Measurements from ENCODE around the gene SMPD3.
"Not testable (repeated sequence)": the region's sequence is repeated elsewhere in the genome, so short reads cannot be mapped to it uniquely, and the experiment has no call there.

SMPD3 gene

DNA sequence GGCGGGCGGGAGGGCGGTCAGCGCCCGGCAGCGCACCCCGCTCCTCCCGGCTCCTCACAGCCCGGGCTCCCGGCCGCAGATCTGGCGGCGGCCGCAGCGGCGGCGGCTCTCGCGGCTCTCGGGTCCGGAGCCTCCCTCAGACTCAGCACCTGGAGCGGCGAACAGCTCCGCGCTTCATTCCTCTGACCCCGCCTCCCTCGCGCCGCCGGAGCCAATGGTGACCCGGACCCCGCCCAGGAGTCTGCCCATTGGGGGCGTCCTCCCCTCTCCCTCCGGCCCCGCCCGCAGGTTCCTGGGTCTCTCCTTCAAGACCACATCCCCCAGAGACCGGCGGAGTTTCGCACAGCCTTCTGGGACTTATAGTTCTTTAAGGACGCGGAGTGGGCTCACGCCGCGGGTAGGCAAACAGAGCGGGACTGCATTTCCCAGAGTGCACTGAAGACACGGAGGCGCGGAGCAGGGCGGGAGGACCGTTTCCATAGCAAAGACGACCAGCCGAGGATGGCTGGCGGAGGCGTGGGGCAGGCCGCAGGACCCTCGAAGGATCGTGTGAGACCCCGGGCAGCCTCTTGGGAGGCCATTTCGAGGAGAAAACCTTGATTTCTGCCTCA lies at the start of gene SMPD3:
TSS of gene SMPD3 (minus strand) at position 149 of the 611 bp plus-strand sequence. CDS start 76,327 bp downstream, outside the sequence.
- Mint-ChIP-seq H3K27ac (no peak within 1 kb of the TSS), H3K36me3 (no peaks in the 10 kb centered on the region), H3K4me1 (peaks cover 30% of the 10 kb centered on the region), H3K27me3 (peaks cover 26% of the 10 kb centered on the region), H3K9me3 (peaks cover 3% of the 10 kb centered on the region), H3K4me3 (peak within 1 kb of the TSS; percentile 66)
- peak; percentile 98 for ATAC-seq

DNA sequence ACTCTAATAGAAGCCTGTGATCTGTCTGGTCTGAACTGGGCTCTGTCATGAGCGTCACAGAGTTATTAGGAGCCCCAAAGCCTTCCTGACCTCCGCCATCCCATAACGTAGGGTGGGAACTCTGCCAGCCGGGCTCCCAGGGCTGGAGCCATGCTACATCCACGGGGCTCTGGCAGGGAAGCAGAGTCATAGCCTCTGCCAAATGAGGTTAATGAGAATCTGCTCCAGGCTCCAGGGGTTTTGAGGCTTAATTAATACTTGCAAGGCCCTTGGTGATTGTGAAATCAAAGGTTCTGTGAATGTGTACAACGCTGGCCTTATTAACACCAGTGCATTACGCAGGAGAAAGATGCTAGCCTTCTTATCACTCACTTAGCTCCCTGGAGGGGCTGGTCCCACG lies 48.4 kb upstream of the SMPD3 start:
- H3K27ac Mint-ChIP-seq = no peak overlapping the region
- no peaks in the 10 kb centered on the region for H3K9me3 Mint-ChIP-seq
- H3K36me3 Mint-ChIP-seq = no peaks in the 10 kb centered on the region
- peaks cover 13% of the 10 kb centered on the region for H3K4me1 Mint-ChIP-seq
- peaks cover 36% of the 10 kb centered on the region for H3K27me3 Mint-ChIP-seq
- ATAC-seq = no peak
- H3K4me3 Mint-ChIP-seq = no peak overlapping the region

DNA sequence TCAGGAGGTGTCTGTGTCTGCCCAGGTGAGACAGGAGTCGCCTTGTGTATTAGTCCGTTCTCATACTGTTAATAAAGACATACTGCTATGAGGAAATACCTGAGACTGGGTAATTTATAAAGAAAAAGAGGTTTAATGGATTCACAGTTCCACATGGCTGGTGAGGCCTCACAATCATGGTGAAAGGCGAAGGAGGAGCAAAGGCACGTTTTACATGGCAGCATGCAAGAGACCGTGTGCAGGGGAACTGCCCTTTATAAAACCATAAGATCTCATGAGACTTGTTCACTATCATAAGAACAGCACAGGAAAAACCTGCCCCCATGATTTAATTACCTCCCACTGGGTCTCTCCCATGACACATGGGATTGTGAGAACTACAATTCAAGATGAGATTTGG lies 46.0 kb upstream of the SMPD3 start:
- Mint-ChIP-seq H3K4me1 (peaks cover 26% of the 10 kb centered on the region), H3K27me3 (peaks cover 38% of the 10 kb centered on the region)
- not testable (repeated sequence) for H3K4me3 Mint-ChIP-seq, H3K27ac Mint-ChIP-seq, H3K36me3 Mint-ChIP-seq, ATAC-seq, H3K9me3 Mint-ChIP-seq

DNA sequence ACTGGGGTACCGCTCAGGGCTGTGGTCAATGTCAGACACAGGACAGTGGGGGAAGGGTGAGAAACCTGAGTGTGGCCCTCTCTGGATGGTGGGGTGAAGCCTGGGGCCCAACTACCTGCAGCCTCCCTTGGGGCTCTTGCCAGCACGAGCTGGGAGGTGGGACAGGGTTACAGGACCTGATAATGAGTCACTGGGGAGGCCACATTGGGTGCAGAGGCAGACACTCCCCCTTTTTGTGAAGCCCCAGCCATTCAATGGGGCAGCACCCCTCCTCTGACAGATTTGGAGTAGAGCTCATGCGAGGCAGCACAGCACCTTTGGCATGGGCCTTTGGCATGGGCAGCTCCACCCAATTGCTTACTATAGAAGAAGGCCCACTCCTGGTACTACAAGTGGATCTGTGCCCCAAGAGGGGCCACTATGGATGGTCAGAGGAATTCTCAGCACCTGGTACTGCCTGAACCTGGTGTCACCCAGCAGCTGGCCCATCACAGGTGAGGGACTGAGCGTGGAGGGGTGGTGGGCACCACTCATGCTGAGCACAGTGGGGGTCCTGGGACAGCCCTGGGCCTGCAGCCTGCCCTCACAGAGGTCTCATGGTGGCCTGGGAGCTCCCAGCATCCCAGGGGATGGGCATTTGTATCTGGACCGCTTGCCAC lies 45.2 kb upstream of the SMPD3 start:
- H3K27ac Mint-ChIP-seq = no peak overlapping the region
- peaks cover 26% of the 10 kb centered on the region for H3K4me1 Mint-ChIP-seq
- no peaks in the 10 kb centered on the region for H3K36me3 Mint-ChIP-seq
- H3K4me3 Mint-ChIP-seq = no peak overlapping the region
- peaks cover 32% of the 10 kb centered on the region for H3K27me3 Mint-ChIP-seq
- ATAC-seq = no peak
- no peaks in the 10 kb centered on the region for H3K9me3 Mint-ChIP-seq

DNA sequence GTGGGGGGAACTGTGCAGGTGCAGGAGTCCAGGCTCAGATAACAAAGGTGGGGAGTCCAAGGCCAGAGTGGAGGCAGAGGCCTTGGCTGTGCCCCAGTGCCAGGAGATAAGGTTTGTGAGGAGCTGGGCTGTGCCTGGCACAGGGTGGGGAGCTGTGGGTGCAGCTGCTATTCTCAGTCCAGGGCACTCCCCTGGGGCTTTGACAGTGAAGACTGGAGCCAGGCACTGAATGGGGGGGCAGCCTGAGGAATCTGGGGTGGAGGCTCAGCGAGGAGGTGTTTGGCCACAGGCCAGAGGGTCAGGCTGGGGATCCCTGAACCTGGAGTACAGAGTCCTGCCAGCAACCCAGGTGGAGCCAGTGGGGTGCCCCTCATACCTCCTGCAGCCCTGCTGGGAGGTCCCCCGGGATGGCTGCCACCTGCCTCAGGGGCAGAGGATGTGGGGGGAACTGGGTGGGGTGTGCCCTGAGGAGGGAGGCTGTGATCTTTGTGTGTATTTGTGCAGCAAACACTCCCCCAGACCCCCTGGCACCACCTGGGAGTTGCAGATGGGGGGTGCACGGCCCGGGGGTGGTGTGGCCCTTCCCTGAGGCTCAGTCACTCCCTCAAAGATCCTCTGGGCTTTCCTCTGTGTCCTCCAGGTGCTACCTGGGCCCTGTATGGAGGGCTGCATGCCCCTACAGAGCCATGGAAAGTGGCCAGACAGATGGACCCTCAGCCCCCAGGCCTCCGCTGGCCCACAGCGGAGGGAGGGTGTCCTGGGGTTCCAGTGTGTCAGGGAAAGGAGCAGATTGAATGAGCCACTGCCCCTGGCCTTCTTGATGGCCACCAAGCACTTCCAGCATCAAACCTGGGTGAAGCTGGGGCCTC lies 44.5 kb upstream of the SMPD3 start:
- H3K36me3 Mint-ChIP-seq = no peaks in the 10 kb centered on the region
- no peak for ATAC-seq
- peak overlapping the region; percentile 24 for H3K4me3 Mint-ChIP-seq
- peaks cover 26% of the 10 kb centered on the region for H3K4me1 Mint-ChIP-seq
- no peaks in the 10 kb centered on the region for H3K9me3 Mint-ChIP-seq
- no peak overlapping the region for H3K27ac Mint-ChIP-seq
- peaks cover 32% of the 10 kb centered on the region for H3K27me3 Mint-ChIP-seq

DNA sequence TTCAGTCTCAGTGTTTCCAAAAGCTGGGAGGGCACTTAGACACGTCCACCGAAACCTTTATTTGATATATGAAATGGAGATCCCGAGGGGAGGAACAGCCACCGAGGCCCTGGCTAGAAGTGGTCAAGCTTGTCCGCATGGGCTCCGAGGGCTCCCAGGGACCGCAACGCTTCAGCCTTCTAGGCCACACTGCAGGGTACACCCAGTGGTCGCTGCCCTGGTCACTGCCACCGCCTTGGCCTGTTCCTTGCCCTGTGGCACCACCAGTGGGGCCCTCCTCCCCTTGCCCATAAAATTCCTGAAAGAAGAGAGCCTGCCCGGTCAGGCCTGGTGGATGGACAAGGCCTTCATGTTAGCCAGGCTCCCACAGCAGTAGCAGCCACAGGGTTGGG lies 43.8 kb upstream of the SMPD3 start:
- Mint-ChIP-seq H3K9me3 (no peaks in the 10 kb centered on the region), H3K36me3 (no peaks in the 10 kb centered on the region), H3K27me3 (peaks cover 32% of the 10 kb centered on the region), H3K4me3 (peak overlapping the region; percentile 24), H3K27ac (no peak overlapping the region), H3K4me1 (peaks cover 28% of the 10 kb centered on the region)
- ATAC-seq = no peak

DNA sequence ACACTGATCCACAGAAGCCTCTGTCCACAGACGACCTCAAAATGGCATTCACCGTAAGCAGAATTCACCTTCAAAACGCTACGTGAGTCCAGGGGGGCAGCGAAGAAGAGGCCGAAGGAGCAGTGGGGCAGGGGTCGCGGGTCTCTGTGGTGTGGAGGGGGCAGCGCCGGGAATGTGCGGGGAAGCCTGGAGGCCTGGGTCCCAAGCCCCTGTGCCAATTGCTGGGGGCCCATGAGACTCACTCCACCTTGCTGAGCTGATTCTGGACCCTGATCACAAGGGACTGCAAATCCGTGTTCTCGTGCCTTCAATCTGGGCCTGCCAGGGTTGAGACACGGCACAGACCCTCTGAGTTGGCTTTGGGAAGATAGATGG lies 43.3 kb upstream of the SMPD3 start:
- ATAC-seq = no peak
- H3K36me3 Mint-ChIP-seq = no peaks in the 10 kb centered on the region
- no peak overlapping the region for H3K27ac Mint-ChIP-seq
- peaks cover 32% of the 10 kb centered on the region for H3K27me3 Mint-ChIP-seq
- no peaks in the 10 kb centered on the region for H3K9me3 Mint-ChIP-seq
- peaks cover 32% of the 10 kb centered on the region for H3K4me1 Mint-ChIP-seq
- H3K4me3 Mint-ChIP-seq = no peak overlapping the region

DNA sequence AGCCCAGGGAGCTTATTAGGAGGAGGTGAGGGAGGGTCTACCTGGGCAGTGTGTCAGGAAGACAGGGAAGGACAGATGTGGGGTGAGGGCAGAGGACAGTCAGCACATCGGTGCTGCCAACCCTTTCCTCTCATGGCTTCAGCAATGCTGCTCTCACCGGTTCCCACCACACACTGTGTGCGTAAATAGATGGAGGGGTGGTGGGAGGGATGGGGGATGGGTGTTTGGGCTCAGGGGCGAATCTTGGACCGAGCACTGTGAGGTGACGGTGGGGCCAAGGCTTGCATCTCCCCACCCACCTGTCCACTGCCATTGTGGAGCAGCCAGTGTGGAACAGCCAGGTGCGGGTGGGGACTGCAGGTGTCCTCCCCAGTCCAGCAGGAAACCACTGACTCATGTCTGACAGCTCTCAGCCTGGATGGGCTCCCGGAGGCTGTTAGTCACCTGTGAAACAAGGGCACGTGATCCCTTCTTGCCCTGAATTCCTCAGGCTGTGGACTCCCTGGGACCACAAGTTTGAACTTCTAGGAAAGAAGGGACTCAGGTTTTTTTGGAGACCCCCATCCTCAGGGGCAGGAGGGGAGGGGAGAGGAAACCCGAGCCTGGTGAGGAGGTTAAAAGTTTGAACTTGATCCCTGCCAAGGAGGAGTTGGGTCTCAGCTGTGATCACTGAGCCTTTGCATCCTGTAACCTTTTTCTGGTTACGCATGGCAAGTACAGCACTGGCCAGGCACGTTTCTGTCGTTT lies 42.7 kb upstream of the SMPD3 start:
- ATAC-seq = peak; percentile 80
- Mint-ChIP-seq H3K4me3 (no peak overlapping the region), H3K27ac (no peak overlapping the region), H3K27me3 (peaks cover 32% of the 10 kb centered on the region), H3K36me3 (no peaks in the 10 kb centered on the region), H3K9me3 (no peaks in the 10 kb centered on the region), H3K4me1 (peaks cover 32% of the 10 kb centered on the region)

DNA sequence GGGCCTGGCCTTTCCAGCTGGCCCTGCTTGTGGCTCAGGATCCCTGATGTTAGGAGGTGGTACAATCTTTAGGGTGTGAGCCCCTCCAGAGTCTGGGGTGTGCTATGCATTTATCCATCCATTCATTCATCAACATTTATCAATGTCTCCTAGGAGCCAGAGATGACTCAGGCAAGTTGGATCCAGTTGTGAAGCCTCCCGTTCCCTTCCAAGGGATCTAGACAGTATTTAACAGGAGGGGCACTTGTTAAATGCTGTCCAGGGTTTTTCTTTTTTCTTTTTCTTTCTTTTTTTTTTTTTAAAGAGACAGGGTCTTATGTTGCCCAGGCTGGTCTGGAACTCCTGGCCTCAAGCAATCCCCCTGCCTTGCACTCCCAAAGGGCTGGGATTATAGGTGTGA lies 42.0 kb upstream of the SMPD3 start:
- Mint-ChIP-seq H3K27me3 (peaks cover 32% of the 10 kb centered on the region), H3K4me3 (no peak overlapping the region), H3K36me3 (no peaks in the 10 kb centered on the region), H3K27ac (no peak overlapping the region), H3K4me1 (peaks cover 32% of the 10 kb centered on the region), H3K9me3 (no peaks in the 10 kb centered on the region)
- no peak for ATAC-seq

DNA sequence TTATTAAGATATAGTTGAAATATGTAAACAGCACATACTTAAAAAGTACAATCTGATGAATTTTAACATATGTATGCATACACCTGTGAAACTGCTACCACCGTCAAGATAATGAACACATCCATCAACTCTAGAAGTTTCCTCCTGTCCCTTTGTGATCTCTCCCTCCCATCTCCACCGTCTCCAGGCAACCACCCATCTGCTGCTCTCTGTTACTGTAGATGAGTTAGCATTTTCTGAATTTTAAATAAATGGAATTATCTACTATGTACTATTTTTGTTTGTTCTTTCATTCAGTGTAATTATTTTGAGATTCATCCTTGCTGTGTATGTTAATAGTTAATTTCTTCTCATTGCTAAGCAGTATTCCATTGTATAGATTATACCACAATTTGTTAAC lies 40.2 kb upstream of the SMPD3 start:
- H3K4me1 Mint-ChIP-seq = peaks cover 32% of the 10 kb centered on the region
- no peaks in the 10 kb centered on the region for H3K9me3 Mint-ChIP-seq
- H3K36me3 Mint-ChIP-seq = no peaks in the 10 kb centered on the region
- no peak overlapping the region for H3K4me3 Mint-ChIP-seq
- no peak overlapping the region for H3K27ac Mint-ChIP-seq
- peaks cover 31% of the 10 kb centered on the region for H3K27me3 Mint-ChIP-seq
- no peak for ATAC-seq

DNA sequence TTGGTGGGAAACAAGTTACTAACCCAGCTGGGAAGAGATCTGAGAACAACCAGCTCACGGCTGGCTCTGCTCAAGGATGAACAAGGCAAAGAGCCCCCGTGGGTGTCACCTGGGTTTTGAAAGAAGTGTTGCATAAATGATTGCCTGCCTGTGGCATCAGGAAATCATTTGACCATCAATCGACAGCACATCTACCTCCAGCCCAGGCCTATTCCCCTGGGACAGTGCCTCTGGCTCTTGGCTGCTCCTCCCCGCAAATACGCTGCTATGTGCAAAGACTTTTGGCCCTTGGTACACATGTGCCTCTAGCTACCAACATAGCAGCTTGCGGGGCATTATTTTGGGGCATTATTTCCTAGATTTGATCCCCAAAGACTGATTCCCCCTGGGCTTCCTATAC lies 39.4 kb upstream of the SMPD3 start:
- Mint-ChIP-seq H3K36me3 (no peaks in the 10 kb centered on the region), H3K4me1 (peaks cover 28% of the 10 kb centered on the region), H3K9me3 (no peaks in the 10 kb centered on the region), H3K4me3 (no peak overlapping the region), H3K27ac (no peak overlapping the region), H3K27me3 (peaks cover 23% of the 10 kb centered on the region)
- no peak for ATAC-seq

DNA sequence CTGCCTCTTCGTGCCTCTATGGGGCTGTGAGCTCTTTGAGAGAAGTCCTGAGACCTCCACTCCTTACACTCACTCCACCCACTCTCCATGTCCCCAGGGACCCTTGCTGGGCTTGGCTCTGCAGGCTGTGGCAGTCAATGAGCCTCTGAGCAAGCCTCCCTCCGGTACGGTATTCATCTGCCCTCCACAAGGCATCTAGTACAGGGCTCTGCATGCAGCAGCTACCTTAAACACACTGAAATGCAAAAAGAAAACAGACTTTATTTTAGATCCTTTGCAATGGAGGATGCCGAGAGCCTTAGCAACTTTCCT lies 38.9 kb upstream of the SMPD3 start:
- H3K27me3 Mint-ChIP-seq = peaks cover 17% of the 10 kb centered on the region
- H3K36me3 Mint-ChIP-seq = no peaks in the 10 kb centered on the region
- no peak for ATAC-seq
- no peak overlapping the region for H3K27ac Mint-ChIP-seq
- H3K4me1 Mint-ChIP-seq = peaks cover 23% of the 10 kb centered on the region
- H3K9me3 Mint-ChIP-seq = no peaks in the 10 kb centered on the region
- no peak overlapping the region for H3K4me3 Mint-ChIP-seq

DNA sequence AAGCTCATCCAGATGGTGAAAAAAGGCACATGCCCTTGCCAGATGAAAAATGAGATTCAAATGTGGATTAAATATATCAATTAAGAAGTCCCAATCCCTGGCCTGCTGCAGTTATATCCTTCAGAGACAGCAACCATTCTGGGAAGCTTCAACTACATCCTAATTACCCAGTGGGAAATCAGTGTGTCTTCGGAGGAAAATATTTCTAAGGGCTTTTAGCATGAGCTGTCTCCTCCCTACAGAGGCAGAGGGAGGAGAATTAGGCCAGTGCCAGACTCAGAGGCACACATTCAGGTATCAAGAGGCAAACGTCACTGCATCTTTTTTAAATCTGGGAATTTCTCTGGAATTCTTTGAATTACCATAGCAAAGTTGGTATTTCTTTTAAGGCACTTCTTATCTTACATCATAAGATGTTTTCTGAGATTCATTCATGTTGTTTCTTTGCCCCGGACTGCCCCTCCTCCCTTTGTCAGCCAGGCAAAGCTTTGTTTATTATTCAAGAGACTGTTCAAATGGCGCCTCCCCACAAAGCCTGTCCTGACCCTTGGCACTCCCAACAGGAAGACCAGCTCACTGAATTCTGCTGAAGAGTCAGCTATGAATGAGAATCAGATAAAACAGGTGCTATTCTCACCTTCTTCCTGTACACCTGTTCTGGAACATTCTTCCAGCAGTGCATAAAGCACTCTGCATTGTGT lies 38.3 kb upstream of the SMPD3 start:
- Mint-ChIP-seq H3K36me3 (no peaks in the 10 kb centered on the region), H3K4me1 (peaks cover 19% of the 10 kb centered on the region), H3K4me3 (no peak overlapping the region), H3K27me3 (peaks cover 12% of the 10 kb centered on the region), H3K27ac (no peak overlapping the region), H3K9me3 (no peaks in the 10 kb centered on the region)
- no peak for ATAC-seq

DNA sequence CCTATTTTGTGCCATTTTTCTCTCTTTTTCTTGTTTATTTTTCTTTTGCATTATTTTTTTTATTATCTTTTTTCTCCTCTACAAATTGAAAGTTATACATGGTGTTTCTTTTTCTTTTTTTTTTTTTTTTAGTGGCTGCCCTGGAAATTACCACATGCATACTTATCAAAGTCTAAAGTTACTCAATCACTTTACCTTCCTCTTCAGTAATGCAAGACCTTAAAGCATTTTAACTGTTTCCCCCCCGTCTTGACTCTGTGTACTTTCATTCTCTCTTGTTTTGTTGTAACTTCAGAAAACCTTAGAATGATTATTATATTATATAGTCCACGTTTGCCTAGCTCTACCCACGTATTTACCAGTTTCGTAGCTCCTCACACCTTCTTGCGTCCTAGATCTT lies 33.3 kb upstream of the SMPD3 start:
- Mint-ChIP-seq H3K9me3 (no peaks in the 10 kb centered on the region), H3K27me3 (no peaks in the 10 kb centered on the region), H3K4me3 (no peak overlapping the region), H3K27ac (no peak overlapping the region), H3K4me1 (peaks cover 7% of the 10 kb centered on the region), H3K36me3 (no peaks in the 10 kb centered on the region)
- no peak for ATAC-seq
